ENCODE data around the gene ATP1B1.

Gene ATP1B1

GRCh38 chr1:169180174-169180573 lies 73.7 kb downstream of the ATP1B1 start:
- in situ Hi-C loops (cut with MboI; ENCODE audit: low sequenced_read_pairs), result no loop called here

Measured in HL-60/S4 (cell line).